ENCODE data around the gene SCG5. TPM values are rescaled to one million over a fixed set of nuclear protein-coding genes. Genes with fewer than 3 reads are reported as not detected.

The SCG5 gene
- total and polyA plus RNA-seq, 4 donors, result 2.9 to 13.4 (median 10.1) TPM

GRCh38 chr15:32733281-32733680, 91.8 kb downstream of the SCG5 start:
- 69% methylated on average over 3 of the region's 3 CpGs for WGBS
- no peak overlapping the region for H3K9ac ChIP-seq (ENCODE audit: low read depth in 1 of 2, low read length in 2 of 2)
- no peak overlapping the region for H3K27ac ChIP-seq (ENCODE audit: low read depth in 1 of 2, low read length in 2 of 2)
- no peak overlapping the region for H3K4me3 ChIP-seq (ENCODE audit: low read depth in 1 of 3, low read length in 3 of 3)
- H3K27me3 ChIP-seq (ENCODE audit: control insufficient read depth in 4 of 4, insufficient read depth in 4 of 4, low read length in 3 of 4), result no peaks in the 10 kb centered on the region
- no peaks in the 10 kb centered on the region for H3K36me3 ChIP-seq (ENCODE audit: control insufficient read depth in 4 of 4, insufficient read depth in 3 of 4, low read depth in 1 of 4, low read length in 3 of 4)
- H3K9me3 ChIP-seq (ENCODE audit: control insufficient read depth in 4 of 4, low read length in 3 of 4), result peaks cover 0 to 3% (median 0%) of the 10 kb centered on the region in 4 donors
- peaks cover 0 to 26% (median 13%) of the 10 kb centered on the region in 4 donors for H3K4me1 ChIP-seq (ENCODE audit: control insufficient read depth in 4 of 4, insufficient read depth in 4 of 4, low read length in 3 of 4)
- DNase-seq (ENCODE audit: low spot score), result no peak
- no peak for TF ChIP-seq HNF4G (IDR thresholded peaks at IDR 0.05)
- no peak for TF ChIP-seq ATF3 (IDR thresholded peaks at IDR 0.05)
- no peak for TF ChIP-seq YY1 (IDR thresholded peaks at IDR 0.05)
- TF ChIP-seq GABPA (IDR thresholded peaks at IDR 0.05 in 1 of 2, conservative IDR thresholded peaks at IDR 0.05 in 1 of 2), result no peak

- WGBS, result 68% methylated on average over 2 of the region's 2 CpGs
- H3K36me3 ChIP-seq (ENCODE audit: control insufficient read depth in 4 of 4, insufficient read depth in 3 of 4, low read depth in 1 of 4, low read length in 3 of 4), result no peaks in the 10 kb centered on the region
- H3K4me3 ChIP-seq (ENCODE audit: low read depth in 1 of 3, low read length in 3 of 3), result no peak overlapping the region
Measured at GRCh38 chr15:32735989-32736700, 94.6 kb downstream of the SCG5 start.

More at GRCh38 chr15:32735989-32736700, 94.6 kb downstream of the SCG5 start:
- peaks cover 0 to 20% (median 13%) of the 10 kb centered on the region in 4 donors for H3K4me1 ChIP-seq (ENCODE audit: control insufficient read depth in 4 of 4, insufficient read depth in 4 of 4, low read length in 3 of 4)
- no peak overlapping the region for H3K27ac ChIP-seq (ENCODE audit: low read depth in 1 of 2, low read length in 2 of 2)
- no peaks in the 10 kb centered on the region for H3K27me3 ChIP-seq (ENCODE audit: control insufficient read depth in 4 of 4, insufficient read depth in 4 of 4, low read length in 3 of 4)
- TF ChIP-seq CTCF (IDR thresholded peaks at IDR 0.05; ENCODE audit: low read depth, low read length, missing input control) (no peak), SP1 (IDR thresholded peaks at IDR 0.05) (no peak), MAX (IDR thresholded peaks at IDR 0.05) (no peak), HNF4G (IDR thresholded peaks at IDR 0.05) (no peak), FOXA1 (IDR thresholded peaks at IDR 0.05) (no peak), EGR1 (IDR thresholded peaks at IDR 0.05; ENCODE audit: low read depth in 2 of 2) (no peak), ATF3 (IDR thresholded peaks at IDR 0.05) (no peak), YY1 (IDR thresholded peaks at IDR 0.05) (no peak), ZBTB33 (IDR thresholded peaks at IDR 0.05) (no peak), JUND (IDR thresholded peaks at IDR 0.05) (no peak), NR2F2 (IDR thresholded peaks at IDR 0.05) (no peak), FOXA2 (IDR thresholded peaks at IDR 0.05) (no peak), HNF4A (conservative IDR thresholded peaks at IDR 0.05) (no peak), REST (IDR thresholded peaks at IDR 0.05) (no peak), RAD21 (IDR thresholded peaks at IDR 0.05) (no peak), TAF1 (conservative IDR thresholded peaks at IDR 0.05) (no peak)
- H3K9me3 ChIP-seq (ENCODE audit: control insufficient read depth in 4 of 4, low read length in 3 of 4), result peaks cover 0 to 6% (median 0%) of the 10 kb centered on the region in 4 donors
- no peak for DNase-seq (ENCODE audit: low spot score)
- H3K9ac ChIP-seq (ENCODE audit: low read depth in 1 of 2, low read length in 2 of 2), result no peak overlapping the region

All from liver (tissue), 9 donors.